Activated naive CD8-positive, alpha-beta T cell (primary cell): ENCODE measurements around the gene PRSS22.

Experiments
- H3K27ac Mint-ChIP-seq: one replicate; pipeline ENCODE4 v1.8.0; 2021; ENCODE audit warnings: mixed read lengths
- H3K27me3 Mint-ChIP-seq: one replicate; pipeline ENCODE4 v1.8.0; 2021; ENCODE audit warnings: mixed read lengths
- H3K36me3 Mint-ChIP-seq: one replicate; pipeline ENCODE4 v1.8.0; 2021; ENCODE audit warnings: mixed read lengths
- H3K4me1 Mint-ChIP-seq: one replicate; pipeline ENCODE4 v1.8.0; 2021; ENCODE audit warnings: low read depth, mixed read lengths
- H3K4me3 Mint-ChIP-seq: one replicate; pipeline ENCODE4 v1.8.0; 2021; ENCODE audit warnings: mild to moderate bottlenecking, mixed read lengths
- H3K9me3 Mint-ChIP-seq: one replicate; pipeline ENCODE4 v1.8.0; 2021; ENCODE audit warnings: low read depth, mixed read lengths

Gene PRSS22

DNA sequence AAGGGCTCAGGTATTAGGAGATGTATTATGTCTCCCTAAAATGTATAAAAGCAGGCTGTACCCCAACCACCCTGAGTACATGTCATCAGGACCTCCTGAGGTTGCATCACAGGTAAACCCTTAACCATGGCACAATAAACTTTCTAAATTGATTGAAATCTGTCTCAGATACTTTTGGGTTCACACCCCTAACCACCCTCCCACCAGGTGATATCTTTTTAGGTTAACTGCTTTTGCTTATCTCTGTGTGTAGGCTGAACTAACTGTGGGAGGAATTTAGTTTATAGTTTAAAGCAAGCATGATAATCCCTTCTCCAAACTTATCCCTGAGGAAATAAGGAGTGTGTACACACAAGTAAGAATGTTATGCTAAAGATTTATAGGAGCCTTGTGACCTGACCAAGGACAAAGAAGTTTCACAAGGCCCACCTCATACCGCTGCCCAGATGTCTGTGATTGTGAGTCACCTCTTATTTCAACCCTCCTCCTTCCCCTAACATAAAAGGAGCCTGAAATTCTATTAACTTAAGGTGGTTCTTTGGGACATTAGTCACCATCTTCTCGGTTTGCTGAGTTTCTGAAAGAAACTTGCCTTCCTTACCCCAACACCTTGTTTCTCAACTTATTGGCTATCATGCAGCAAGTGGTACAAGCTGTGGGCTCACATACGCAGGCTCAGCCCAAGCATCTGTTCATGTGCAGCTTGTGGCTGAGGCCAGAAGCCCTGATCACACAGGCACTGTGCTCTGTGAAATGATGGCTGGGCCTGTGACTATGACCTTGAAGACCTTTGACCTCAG, 11.3 kb downstream of the PRSS22 start:
- Mint-ChIP-seq H3K27ac (peak overlapping the region; percentile 75), H3K4me3 (peak overlapping the region; percentile 12), H3K4me1 (peaks cover 26% of the 10 kb centered on the region), H3K27me3 (no peaks in the 10 kb centered on the region), H3K36me3 (peaks cover 2% of the 10 kb centered on the region), H3K9me3 (no peaks in the 10 kb centered on the region)

DNA sequence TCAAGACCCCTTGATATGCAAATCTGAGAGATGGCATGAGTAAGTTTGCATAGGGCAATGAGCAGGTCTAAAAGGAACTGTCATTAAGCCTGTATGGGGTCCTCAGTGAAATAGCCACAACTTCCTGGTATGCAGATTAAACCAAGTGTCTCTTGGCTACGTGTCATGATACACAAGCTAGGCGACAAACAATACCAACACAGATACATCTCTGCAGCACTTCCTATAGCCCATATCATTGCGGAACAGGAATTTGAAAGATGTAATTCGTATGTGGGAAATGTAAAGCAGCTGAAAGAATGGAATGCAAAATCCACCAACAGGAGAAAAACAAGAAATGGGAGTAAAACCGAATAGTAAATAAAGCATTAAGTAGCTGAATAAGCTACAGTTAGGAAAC, 12.9 kb downstream of the PRSS22 start:
- Mint-ChIP-seq H3K9me3 (no peaks in the 10 kb centered on the region), H3K4me1 (peaks cover 34% of the 10 kb centered on the region), H3K36me3 (peaks cover 2% of the 10 kb centered on the region), H3K27ac (no peak overlapping the region), H3K4me3 (no peak overlapping the region), H3K27me3 (no peaks in the 10 kb centered on the region)

DNA sequence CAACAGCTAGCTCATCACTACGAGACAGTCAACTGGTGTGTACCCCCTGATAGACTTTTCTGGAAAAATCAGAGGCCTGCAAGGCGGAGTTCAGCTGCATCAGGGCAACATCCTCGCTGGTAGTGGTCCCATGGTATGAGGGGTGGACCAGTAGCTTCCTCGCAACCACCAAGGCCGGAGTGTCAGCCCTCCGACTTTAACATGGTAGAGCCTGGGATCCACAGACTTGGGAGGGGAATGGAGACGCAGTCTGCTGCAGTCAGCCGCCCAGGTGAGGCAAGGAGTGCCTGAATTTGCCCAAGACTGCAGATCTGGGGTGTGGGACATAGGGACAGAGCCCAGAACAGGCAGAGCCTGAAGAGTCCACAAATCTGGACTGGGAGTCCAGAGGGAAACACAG, 14.4 kb downstream of the PRSS22 start:
- H3K9me3 Mint-ChIP-seq = no peaks in the 10 kb centered on the region
- H3K4me1 Mint-ChIP-seq = peaks cover 49% of the 10 kb centered on the region
- H3K4me3 Mint-ChIP-seq = no peak overlapping the region
- H3K36me3 Mint-ChIP-seq = no peaks in the 10 kb centered on the region
- H3K27ac Mint-ChIP-seq = no peak overlapping the region
- no peaks in the 10 kb centered on the region for H3K27me3 Mint-ChIP-seq

DNA sequence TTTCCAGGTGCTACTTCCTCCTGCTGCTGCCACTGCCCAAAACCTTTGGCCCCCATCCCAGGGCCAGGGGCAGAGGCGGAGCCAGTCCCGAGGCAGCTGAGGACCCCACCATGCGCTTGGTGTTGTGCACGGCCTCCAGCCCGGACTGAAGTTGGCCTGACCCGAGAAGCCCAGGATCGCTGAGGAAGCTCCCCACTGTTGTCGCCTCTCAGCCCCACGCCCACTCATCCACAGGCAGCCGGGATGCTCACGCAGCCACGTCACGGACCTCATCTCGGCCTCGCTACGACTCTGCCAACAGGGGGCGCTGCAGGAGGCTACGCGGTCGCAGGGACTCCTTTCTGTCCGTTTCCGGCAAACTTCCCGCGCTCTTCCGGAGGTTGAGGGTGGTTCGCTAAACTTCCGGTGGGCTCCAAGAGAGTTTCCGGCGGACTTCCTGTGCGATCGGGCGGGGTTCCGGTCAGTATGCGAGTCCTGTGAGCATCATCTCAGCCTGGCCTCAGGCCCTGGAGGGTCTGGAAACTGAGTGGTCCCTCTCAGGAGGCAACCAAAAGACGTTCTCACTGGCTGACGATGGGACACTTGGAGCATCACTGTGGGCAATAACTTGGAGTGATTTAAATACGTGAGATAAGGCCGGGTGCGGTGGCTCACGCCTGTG, 15.5 kb downstream of the PRSS22 start:
- peaks cover 55% of the 10 kb centered on the region for H3K4me1 Mint-ChIP-seq

DNA sequence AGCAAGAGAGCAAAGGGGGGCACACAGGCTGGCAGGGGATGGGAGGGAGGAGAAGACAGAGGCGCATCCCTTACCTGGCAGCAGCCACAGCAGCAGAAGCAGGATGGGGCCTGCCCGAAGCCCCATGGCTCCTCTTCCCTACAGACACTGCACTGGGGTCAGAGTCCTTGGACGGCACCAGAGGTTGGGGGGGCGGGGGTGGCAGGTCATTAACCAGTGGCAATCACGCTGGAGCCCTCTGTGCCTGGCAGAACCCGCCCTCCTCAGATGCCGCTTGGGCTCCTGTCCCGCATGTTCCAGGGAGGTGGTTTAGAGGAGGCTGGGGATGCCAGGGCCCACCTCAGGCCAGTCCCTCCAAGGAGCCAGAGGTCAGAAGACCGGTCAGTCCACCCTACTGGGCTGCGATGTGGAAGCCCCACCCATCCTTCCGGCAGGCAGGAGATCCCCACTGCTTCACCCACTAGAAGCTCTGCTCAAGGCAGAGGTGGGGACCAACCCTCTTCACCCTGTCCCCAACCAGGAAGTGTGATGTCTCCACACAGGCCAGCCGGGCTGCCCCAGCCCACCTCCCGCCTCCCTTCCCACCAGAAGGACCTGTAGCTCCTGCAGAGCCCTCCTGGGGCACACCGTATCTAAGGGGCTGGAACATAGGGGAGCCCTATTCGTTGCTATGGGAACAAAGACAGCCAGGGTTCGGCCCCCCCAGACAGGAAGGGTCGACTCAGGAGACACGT, 16.2 kb downstream of the PRSS22 start:
- Mint-ChIP-seq H3K4me1 (peaks cover 49% of the 10 kb centered on the region), H3K36me3 (no peaks in the 10 kb centered on the region), H3K4me3 (peak overlapping the region; percentile 84), H3K27me3 (no peaks in the 10 kb centered on the region), H3K27ac (peak overlapping the region; percentile 95), H3K9me3 (no peaks in the 10 kb centered on the region)

More for the DNA sequence above, 15.5 kb downstream of the PRSS22 start:
- Mint-ChIP-seq H3K27me3 (no peaks in the 10 kb centered on the region), H3K9me3 (no peaks in the 10 kb centered on the region), H3K36me3 (no peaks in the 10 kb centered on the region), H3K27ac (peak overlapping the region; percentile 95), H3K4me3 (peak overlapping the region; percentile 84)

DNA sequence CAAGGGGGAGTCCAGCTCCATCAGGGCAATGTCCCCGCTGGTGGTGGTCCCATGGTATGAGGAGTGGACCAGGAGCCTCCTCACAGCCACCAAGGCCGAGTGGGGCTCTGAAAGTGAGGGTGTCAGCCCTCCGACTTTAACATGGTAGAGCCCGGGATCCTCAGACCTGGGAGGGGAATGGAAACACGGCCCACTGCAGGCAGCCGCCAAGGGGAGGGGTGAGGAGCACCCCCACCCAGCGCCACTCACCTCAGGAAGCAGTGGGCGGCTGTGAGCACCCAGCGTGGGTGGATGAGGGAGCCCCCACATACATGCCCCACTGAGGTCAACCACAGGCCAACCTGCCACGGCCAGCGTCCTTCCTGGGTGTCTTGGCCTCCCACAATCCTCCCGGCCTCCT, 17.1 kb downstream of the PRSS22 start:
- H3K27ac Mint-ChIP-seq = no peak overlapping the region
- peaks cover 41% of the 10 kb centered on the region for H3K4me1 Mint-ChIP-seq
- no peaks in the 10 kb centered on the region for H3K36me3 Mint-ChIP-seq

GRCh38 chr16:2839650-2840450, 18.1 kb downstream of the PRSS22 start:
- H3K27me3 Mint-ChIP-seq = no peaks in the 10 kb centered on the region
- no peaks in the 10 kb centered on the region for H3K9me3 Mint-ChIP-seq
- peaks cover 40% of the 10 kb centered on the region for H3K4me1 Mint-ChIP-seq
- no peak overlapping the region for H3K27ac Mint-ChIP-seq
- no peaks in the 10 kb centered on the region for H3K36me3 Mint-ChIP-seq
- no peak overlapping the region for H3K4me3 Mint-ChIP-seq

More for the DNA sequence above, 17.1 kb downstream of the PRSS22 start:
- H3K4me3 Mint-ChIP-seq = no peak overlapping the region
- no peaks in the 10 kb centered on the region for H3K27me3 Mint-ChIP-seq
- H3K9me3 Mint-ChIP-seq = no peaks in the 10 kb centered on the region

- Mint-ChIP-seq H3K36me3 (no peaks in the 10 kb centered on the region), H3K4me1 (peaks cover 40% of the 10 kb centered on the region), H3K27me3 (no peaks in the 10 kb centered on the region), H3K4me3 (no peak overlapping the region), H3K9me3 (no peaks in the 10 kb centered on the region), H3K27ac (peak overlapping the region; percentile 22)
Observed at GRCh38 chr16:2838928-2839327, 19.0 kb downstream of the PRSS22 start.

- Mint-ChIP-seq H3K9me3 (no peaks in the 10 kb centered on the region), H3K36me3 (no peaks in the 10 kb centered on the region), H3K27me3 (peaks cover 2% of the 10 kb centered on the region), H3K4me3 (no peak overlapping the region), H3K4me1 (peaks cover 28% of the 10 kb centered on the region), H3K27ac (no peak overlapping the region)
Observed at GRCh38 chr16:2836646-2837508, 21.1 kb downstream of the PRSS22 start.

GRCh38 chr16:2835638-2836493, 22.1 kb downstream of the PRSS22 start:
- Mint-ChIP-seq H3K4me1 (peaks cover 23% of the 10 kb centered on the region), H3K9me3 (no peaks in the 10 kb centered on the region), H3K27me3 (peaks cover 4% of the 10 kb centered on the region), H3K27ac (no peak overlapping the region), H3K4me3 (no peak overlapping the region), H3K36me3 (no peaks in the 10 kb centered on the region)

- H3K4me3 Mint-ChIP-seq = no peak overlapping the region
- peaks cover 19% of the 10 kb centered on the region for H3K4me1 Mint-ChIP-seq
- H3K36me3 Mint-ChIP-seq = no peaks in the 10 kb centered on the region
- H3K27me3 Mint-ChIP-seq = peaks cover 5% of the 10 kb centered on the region
- no peaks in the 10 kb centered on the region for H3K9me3 Mint-ChIP-seq
- no peak overlapping the region for H3K27ac Mint-ChIP-seq
Observed at GRCh38 chr16:2834968-2835367, 23.0 kb downstream of the PRSS22 start.

GRCh38 chr16:2833776-2834175, 24.2 kb downstream of the PRSS22 start:
- Mint-ChIP-seq H3K27me3 (peaks cover 5% of the 10 kb centered on the region), H3K9me3 (no peaks in the 10 kb centered on the region), H3K4me3 (no peak overlapping the region), H3K36me3 (no peaks in the 10 kb centered on the region), H3K27ac (no peak overlapping the region), H3K4me1 (peaks cover 7% of the 10 kb centered on the region)

DNA sequence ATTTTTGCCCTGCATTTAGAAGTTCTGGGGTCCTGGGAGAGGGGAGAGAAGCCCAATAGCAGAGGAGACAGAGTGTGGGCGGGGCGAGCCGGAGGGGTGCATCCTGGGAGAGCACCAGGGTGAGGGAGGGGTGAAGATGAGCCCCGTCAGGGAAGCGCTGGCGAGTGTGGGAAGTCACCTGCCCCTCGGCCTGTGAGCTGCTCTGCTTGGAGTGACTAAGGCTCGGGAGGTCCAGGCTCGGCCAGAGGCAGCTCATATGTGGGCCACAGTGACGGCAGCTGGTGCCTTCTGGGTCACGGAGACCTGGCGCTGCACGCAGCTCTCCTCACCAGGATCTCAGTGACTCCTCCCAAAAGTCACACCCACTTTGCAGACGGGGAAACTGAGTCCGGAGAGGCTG, 26.8 kb downstream of the PRSS22 start:
- H3K36me3 Mint-ChIP-seq = no peaks in the 10 kb centered on the region
- no peaks in the 10 kb centered on the region for H3K4me1 Mint-ChIP-seq
- peaks cover 5% of the 10 kb centered on the region for H3K27me3 Mint-ChIP-seq
- H3K9me3 Mint-ChIP-seq = no peaks in the 10 kb centered on the region
- no peak overlapping the region for H3K27ac Mint-ChIP-seq
- no peak overlapping the region for H3K4me3 Mint-ChIP-seq
